ENCODE measurements around the gene IGSF9B.

DNA sequence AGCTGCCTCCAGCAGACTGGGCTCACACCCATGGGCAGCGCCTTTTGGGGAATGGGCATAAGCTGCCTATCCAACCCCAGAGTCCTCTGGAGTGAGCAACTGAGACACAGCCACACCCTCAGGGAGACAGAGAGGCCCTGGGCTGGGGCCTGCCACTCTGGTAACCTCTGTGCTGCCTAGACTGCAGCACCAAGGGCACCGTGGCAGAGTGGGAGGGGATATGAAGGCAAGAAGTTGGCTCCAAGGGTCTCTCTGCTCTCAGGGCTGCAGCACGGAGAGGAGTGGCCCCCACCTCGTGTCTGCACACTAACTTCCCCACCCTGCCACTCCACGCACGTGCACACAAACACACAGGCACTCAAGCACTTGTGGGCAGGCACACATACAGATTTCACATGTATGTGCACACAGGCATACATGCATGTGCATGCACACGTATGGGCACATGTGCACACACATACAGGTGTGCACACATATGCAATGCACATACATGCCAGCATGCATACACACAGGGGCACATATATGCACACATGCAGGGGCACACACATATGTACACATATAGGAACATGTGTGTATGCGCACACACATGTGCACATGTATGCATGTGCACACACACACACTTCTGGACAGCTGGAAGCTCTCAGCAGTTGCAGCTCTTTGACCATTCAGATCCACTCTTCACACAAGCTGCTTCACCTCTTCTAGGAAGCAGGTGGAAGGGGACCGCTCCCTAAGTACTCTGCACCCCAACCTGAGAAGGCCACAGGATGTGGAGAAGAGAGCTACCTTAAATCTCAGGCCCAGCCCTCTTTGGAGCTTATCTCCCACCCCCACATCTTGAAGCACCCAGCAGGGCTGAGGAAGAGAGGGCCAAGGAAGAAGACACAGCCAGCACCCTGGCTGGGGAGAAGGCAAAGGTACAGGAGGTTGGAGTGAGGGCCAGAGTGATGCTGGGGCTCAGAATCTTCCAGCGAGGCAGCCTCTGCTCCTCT lies 4.3 kb downstream of the IGSF9B start:
- TF ChIP-seq, protein P1, sequence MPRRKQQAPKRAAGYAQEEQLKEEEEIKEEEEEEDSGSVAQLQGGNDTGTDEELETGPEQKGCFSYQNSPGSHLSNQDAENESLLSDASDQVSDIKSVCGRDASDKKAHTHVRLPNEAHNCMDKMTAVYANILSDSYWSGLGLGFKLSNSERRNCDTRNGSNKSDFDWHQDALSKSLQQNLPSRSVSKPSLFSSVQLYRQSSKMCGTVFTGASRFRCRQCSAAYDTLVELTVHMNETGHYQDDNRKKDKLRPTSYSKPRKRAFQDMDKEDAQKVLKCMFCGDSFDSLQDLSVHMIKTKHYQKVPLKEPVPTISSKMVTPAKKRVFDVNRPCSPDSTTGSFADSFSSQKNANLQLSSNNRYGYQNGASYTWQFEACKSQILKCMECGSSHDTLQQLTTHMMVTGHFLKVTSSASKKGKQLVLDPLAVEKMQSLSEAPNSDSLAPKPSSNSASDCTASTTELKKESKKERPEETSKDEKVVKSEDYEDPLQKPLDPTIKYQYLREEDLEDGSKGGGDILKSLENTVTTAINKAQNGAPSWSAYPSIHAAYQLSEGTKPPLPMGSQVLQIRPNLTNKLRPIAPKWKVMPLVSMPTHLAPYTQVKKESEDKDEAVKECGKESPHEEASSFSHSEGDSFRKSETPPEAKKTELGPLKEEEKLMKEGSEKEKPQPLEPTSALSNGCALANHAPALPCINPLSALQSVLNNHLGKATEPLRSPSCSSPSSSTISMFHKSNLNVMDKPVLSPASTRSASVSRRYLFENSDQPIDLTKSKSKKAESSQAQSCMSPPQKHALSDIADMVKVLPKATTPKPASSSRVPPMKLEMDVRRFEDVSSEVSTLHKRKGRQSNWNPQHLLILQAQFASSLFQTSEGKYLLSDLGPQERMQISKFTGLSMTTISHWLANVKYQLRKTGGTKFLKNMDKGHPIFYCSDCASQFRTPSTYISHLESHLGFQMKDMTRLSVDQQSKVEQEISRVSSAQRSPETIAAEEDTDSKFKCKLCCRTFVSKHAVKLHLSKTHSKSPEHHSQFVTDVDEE (CRISPR knock-in tag; IDR thresholded peaks at IDR 0.05): no peak
- TF ChIP-seq ZNF8 (CRISPR knock-in tag; IDR thresholded peaks at IDR 0.05) (no peak), PATZ1 (CRISPR knock-in tag; IDR thresholded peaks at IDR 0.05; ENCODE audit: borderline replicate concordance) (no peak), ARNTL (CRISPR knock-in tag; IDR thresholded peaks at IDR 0.05; ENCODE audit: borderline replicate concordance, low read depth) (no peak), ESRRG (CRISPR knock-in tag; IDR thresholded peaks at IDR 0.05) (no peak), TCF4 (CRISPR knock-in tag; IDR thresholded peaks at IDR 0.05; ENCODE audit: borderline replicate concordance) (no peak), CREB5 (CRISPR knock-in tag; IDR thresholded peaks at IDR 0.05; ENCODE audit: low read depth) (no peak), PPARA (CRISPR knock-in tag; IDR thresholded peaks at IDR 0.05; ENCODE audit: borderline replicate concordance) (no peak), RARB (CRISPR knock-in tag; IDR thresholded peaks at IDR 0.05) (no peak), ZFP30 (CRISPR knock-in tag; IDR thresholded peaks at IDR 0.05) (no peak), ZFP3 (CRISPR knock-in tag; IDR thresholded peaks at IDR 0.05) (no peak), ZNF70 (CRISPR knock-in tag; IDR thresholded peaks at IDR 0.05) (no peak), ISL1 (CRISPR knock-in tag; IDR thresholded peaks at IDR 0.05) (no peak)
- TF ChIP-seq, protein P2, sequence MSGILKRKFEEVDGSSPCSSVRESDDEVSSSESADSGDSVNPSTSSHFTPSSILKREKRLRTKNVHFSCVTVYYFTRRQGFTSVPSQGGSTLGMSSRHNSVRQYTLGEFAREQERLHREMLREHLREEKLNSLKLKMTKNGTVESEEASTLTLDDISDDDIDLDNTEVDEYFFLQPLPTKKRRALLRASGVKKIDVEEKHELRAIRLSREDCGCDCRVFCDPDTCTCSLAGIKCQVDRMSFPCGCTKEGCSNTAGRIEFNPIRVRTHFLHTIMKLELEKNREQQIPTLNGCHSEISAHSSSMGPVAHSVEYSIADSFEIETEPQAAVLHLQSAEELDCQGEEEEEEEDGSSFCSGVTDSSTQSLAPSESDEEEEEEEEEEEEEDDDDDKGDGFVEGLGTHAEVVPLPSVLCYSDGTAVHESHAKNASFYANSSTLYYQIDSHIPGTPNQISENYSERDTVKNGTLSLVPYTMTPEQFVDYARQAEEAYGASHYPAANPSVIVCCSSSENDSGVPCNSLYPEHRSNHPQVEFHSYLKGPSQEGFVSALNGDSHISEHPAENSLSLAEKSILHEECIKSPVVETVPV (CRISPR knock-in tag; IDR thresholded peaks at IDR 0.05): no peak
